Testis (tissue), 3 donors: ENCODE data around the gene DLG2. TPM values are rescaled to one million over a fixed set of nuclear protein-coding genes. Genes with fewer than 3 reads are reported as not detected.
A peak's percentile ranks its signal among the peaks of the same experiment; 100 is the strongest.

ENCODE experiments used
- DNase-seq: peaks from one replicate; pipeline ENCODE4 v3.0.0-alpha.2; 2019
- H3K27ac ChIP-seq, 2 donors: fragments of 200-600 bp; sonication (generic); one replicate each; pipeline ENCODE4 v1.5.1; 2019
- H3K27me3 ChIP-seq: fragments of 200-600 bp; sonication (generic); one replicate; pipeline ENCODE4 v1.5.1; 2019
- H3K36me3 ChIP-seq: fragments of 200-600 bp; sonication (generic); one replicate; pipeline ENCODE4 v1.5.1; 2017; ENCODE audit warnings: low read depth; ENCODE audit errors: missing control alignments
- H3K4me1 ChIP-seq: fragments of 200-600 bp; sonication (generic); one replicate; pipeline ENCODE4 v1.5.1; 2019
- H3K4me3 ChIP-seq, 2 donors: fragments of 200-600 bp; sonication (generic); one replicate each; pipeline ENCODE4 v1.5.1; 2017 to 2019
- H3K9me3 ChIP-seq: fragments of 200-600 bp; sonication (generic); one replicate; pipeline ENCODE4 v1.5.1; 2017
- POLR2A ChIP-seq: fragments of 450-650 bp; IDR thresholded peaks from one replicate; pipeline ENCODE4 v1.6.1; 2017; ENCODE audit warnings: antibody characterized with exemption, mild to moderate bottlenecking, moderate library complexity
- WGBS, 2 donors: methylation state at CpG; one replicate each; pipeline ENCODE4 v1.1.5; 2018; 5-methylcytosine and 5-hydroxymethylcytosine counted together
- intact Hi-C: fragments of 100-400 bp; cut with DNase I; formaldehyde crosslinking; loops from one replicate; pipeline ENCODE4 v1.15.1; 2023; ENCODE audit warnings: low total_unique reads
- polyA plus RNA-seq: library from polyadenylated mRNA; stranded (reverse); fragments of 350-450 nt; fragmentation: Illumina TruSeq; extraction: RNeasy Lipid Tissue Mini Kit (QIAGEN cat#74804); gene quantifications from one replicate; pipeline ENCODE4 v1.2.3, GENCODE V29; 2014; ENCODE audit warnings: low read depth, low replicate concordance; ENCODE audit not compliant: insufficient read depth
- total RNA-seq, 2 donors: library from RNA; depleted of rRNA; stranded (reverse); fragments of >200 nt; gene quantifications; one replicate each; pipeline ENCODE4 v1.2.3, GENCODE V29; 2016
- TF ChIP-seq, protein P1 (sequence below), 3 experiments: fragments of 450-650 bp in 2 of 3; fragments of 200-600 bp in 1 of 3; sonication (generic) in 1 of 3; IDR thresholded peaks; one replicate each; pipeline ENCODE4 v1.5.1; 2016 to 2019; ENCODE audit warnings: antibody characterized with exemption in 3 of 3, mild to moderate bottlenecking in 2 of 3, moderate library complexity in 1 of 3

DLG2 gene
- total and polyA plus RNA-seq, 3 donors from 2014 or later = 13.8 to 23.0 (median 14.1) TPM

GRCh38 chr11:83998921-83999320 is 1628.2 kb downstream of the DLG2 start:
- Histone ChIP-seq H3K4me3 (no peak overlapping the region), H3K9me3 (no peaks in the 10 kb centered on the region), H3K27ac (no peak overlapping the region), H3K27me3 (no peaks in the 10 kb centered on the region), H3K36me3 (no peaks in the 10 kb centered on the region), H3K4me1 (no peaks in the 10 kb centered on the region)
- TF ChIP-seq, protein P1, sequence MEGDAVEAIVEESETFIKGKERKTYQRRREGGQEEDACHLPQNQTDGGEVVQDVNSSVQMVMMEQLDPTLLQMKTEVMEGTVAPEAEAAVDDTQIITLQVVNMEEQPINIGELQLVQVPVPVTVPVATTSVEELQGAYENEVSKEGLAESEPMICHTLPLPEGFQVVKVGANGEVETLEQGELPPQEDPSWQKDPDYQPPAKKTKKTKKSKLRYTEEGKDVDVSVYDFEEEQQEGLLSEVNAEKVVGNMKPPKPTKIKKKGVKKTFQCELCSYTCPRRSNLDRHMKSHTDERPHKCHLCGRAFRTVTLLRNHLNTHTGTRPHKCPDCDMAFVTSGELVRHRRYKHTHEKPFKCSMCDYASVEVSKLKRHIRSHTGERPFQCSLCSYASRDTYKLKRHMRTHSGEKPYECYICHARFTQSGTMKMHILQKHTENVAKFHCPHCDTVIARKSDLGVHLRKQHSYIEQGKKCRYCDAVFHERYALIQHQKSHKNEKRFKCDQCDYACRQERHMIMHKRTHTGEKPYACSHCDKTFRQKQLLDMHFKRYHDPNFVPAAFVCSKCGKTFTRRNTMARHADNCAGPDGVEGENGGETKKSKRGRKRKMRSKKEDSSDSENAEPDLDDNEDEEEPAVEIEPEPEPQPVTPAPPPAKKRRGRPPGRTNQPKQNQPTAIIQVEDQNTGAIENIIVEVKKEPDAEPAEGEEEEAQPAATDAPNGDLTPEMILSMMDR (IDR thresholded peaks at IDR 0.05) = no peak
- no peak for TF ChIP-seq POLR2A
- WGBS, 2 donors = 83% methylated on average over 1 of the region's 1 CpG; no CpG with 5 or more reads in 1 of the 2 donors
- DNase-seq = no peak
- intact Hi-C loops = no loop called here

GRCh38 chr11:83990160-83990733 is 1636.9 kb downstream of the DLG2 start:
- peak; percentile 28 for DNase-seq
- intact Hi-C loops = no loop called here
- WGBS, 2 donors = 29 to 47% methylated on average over 7 of the region's 7 CpGs
- Histone ChIP-seq H3K27me3 (no peaks in the 10 kb centered on the region), H3K4me3 (no peak overlapping the region), H3K36me3 (no peaks in the 10 kb centered on the region), H3K9me3 (no peaks in the 10 kb centered on the region), H3K27ac (no peak overlapping the region), H3K4me1 (no peaks in the 10 kb centered on the region)
- no peak for TF ChIP-seq POLR2A
- TF ChIP-seq, protein P1 (IDR thresholded peaks at IDR 0.05) = no peak

GRCh38 chr11:83982825-83983224 is 1644.3 kb downstream of the DLG2 start:
- 89 to 96% methylated on average over 4 of the region's 4 CpGs for WGBS, 2 donors
- TF ChIP-seq POLR2A = no peak
- TF ChIP-seq, protein P1 (IDR thresholded peaks at IDR 0.05) = no peak
- intact Hi-C loops = no loop called here

DNA sequence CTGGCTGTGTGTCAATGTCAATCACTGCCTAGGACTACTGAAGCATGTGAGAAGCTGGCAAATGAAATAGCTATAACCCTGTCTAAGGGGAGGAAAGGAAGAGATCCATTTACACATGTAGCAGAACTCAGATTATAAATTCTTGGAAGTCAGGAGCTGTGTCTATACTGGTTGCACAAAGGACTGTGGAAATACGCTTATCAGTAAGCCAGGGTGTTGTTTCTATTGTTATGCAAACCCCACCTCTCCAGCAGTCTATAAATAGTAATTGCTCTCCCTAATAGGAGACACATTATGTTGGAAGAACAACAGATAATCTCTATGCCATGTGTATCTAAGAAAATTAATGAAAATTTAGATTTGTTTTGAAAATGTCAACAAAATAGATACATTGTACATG is 1647.6 kb downstream of the DLG2 start:
- H3K4me1 ChIP-seq = no peaks in the 10 kb centered on the region
- no peaks in the 10 kb centered on the region for H3K27me3 ChIP-seq
- no peak for DNase-seq
- H3K36me3 ChIP-seq = no peaks in the 10 kb centered on the region
- no peak overlapping the region for H3K4me3 ChIP-seq
- intact Hi-C loops = no loop called here
- H3K27ac ChIP-seq = no peak overlapping the region
- H3K9me3 ChIP-seq = no peaks in the 10 kb centered on the region
- TF ChIP-seq POLR2A = no peak
- TF ChIP-seq, protein P1 (IDR thresholded peaks at IDR 0.05) = no peak
- WGBS, 2 donors = 81 to 94% methylated on average over 1 of the region's 1 CpG

More at GRCh38 chr11:83982825-83983224, 1644.3 kb downstream of the DLG2 start:
- no peaks in the 10 kb centered on the region for H3K27me3 ChIP-seq
- no peak overlapping the region for H3K27ac ChIP-seq
- DNase-seq = no peak
- H3K4me1 ChIP-seq = no peaks in the 10 kb centered on the region
- H3K9me3 ChIP-seq = no peaks in the 10 kb centered on the region
- H3K36me3 ChIP-seq = no peaks in the 10 kb centered on the region
- H3K4me3 ChIP-seq = no peak overlapping the region

DNA sequence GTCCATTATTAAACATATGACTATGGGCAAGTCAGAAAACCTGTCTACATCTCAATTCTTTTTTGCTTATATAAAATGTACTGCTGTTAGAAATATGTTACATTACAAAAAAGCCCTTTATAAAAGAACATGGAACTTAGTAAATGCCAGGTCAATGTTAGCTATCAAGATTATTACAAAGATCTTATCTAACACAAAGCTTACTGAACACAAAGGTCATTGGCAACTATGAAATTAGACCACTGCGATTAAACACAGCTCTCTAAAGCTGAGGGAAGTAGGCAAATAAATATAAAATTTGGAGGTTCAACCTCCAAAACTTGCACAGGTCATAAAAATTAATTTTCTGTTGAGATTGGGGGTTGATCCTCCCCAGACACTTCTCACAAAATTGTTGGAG is 1648.2 kb downstream of the DLG2 start:
- H3K36me3 ChIP-seq = no peaks in the 10 kb centered on the region
- TF ChIP-seq, protein P1 (IDR thresholded peaks at IDR 0.05) = no peak
- no peak for TF ChIP-seq POLR2A
- no peak for DNase-seq
- no peaks in the 10 kb centered on the region for H3K27me3 ChIP-seq
- intact Hi-C loops = no loop called here
- no peak overlapping the region for H3K27ac ChIP-seq
- H3K4me1 ChIP-seq = no peaks in the 10 kb centered on the region
- 76 to 81% methylated on average over 1 of the region's 1 CpG for WGBS, 2 donors
- H3K4me3 ChIP-seq = no peak overlapping the region
- H3K9me3 ChIP-seq = no peaks in the 10 kb centered on the region
